GM10266 (cell line): ENCODE results near the gene PIEZO1.

Source experiments
- DNase-seq: peaks from one replicate; pipeline ENCODE4 v3.0.0; 2012; ENCODE audit errors: extremely low spot score
- CTCF ChIP-seq: IDR thresholded peaks from 2 replicates; pipeline ENCODE4 v1.5.1; 2012; ENCODE audit warnings: mild to moderate bottlenecking, low read depth; ENCODE audit not compliant: control insufficient read depth, insufficient read depth; ENCODE audit errors: missing control alignments

PIEZO1 gene

GRCh38 chr16:88719267-88719932, 65.6 kb downstream of the PIEZO1 start:
- no peak for DNase-seq
- no peak for TF ChIP-seq CTCF

- no peak for DNase-seq
- no peak for TF ChIP-seq CTCF
Measured at GRCh38 chr16:88718178-88718577, 66.8 kb downstream of the PIEZO1 start.

GRCh38 chr16:88716601-88717001, 68.4 kb downstream of the PIEZO1 start:
- no peak for TF ChIP-seq CTCF
- DNase-seq, result no peak

- TF ChIP-seq CTCF, result no peak
- DNase-seq, result no peak
Measured at GRCh38 chr16:88716201-88716600, 68.8 kb downstream of the PIEZO1 start.

GRCh38 chr16:88715312-88716190, 69.5 kb downstream of the PIEZO1 start:
- DNase-seq, result no peak
- TF ChIP-seq CTCF, result no peak

GRCh38 chr16:88714420-88715302, 70.4 kb downstream of the PIEZO1 start:
- no peak for TF ChIP-seq CTCF
- DNase-seq, result no peak
